Stimulated activated CD4-positive, alpha-beta T cell treated with anti-CD3 and anti-CD28 coated beads, Interleukin-15, amount 100 ng/mL, for 48 hours (primary cell): ENCODE results near the gene VPS13D.

Experiments used
- DNase-seq, 2 donors: peaks; one replicate each; pipeline ENCODE4 v3.0.0-alpha.2; 2020; ENCODE audit warnings: low read depth in 2 of 2

Gene VPS13D

GRCh38 chr1:12553963-12554362 lies 324.1 kb downstream of the VPS13D start:
- DNase-seq = no peak

GRCh38 chr1:12554521-12555305 lies 324.9 kb downstream of the VPS13D start:
- no peak for DNase-seq

DNA sequence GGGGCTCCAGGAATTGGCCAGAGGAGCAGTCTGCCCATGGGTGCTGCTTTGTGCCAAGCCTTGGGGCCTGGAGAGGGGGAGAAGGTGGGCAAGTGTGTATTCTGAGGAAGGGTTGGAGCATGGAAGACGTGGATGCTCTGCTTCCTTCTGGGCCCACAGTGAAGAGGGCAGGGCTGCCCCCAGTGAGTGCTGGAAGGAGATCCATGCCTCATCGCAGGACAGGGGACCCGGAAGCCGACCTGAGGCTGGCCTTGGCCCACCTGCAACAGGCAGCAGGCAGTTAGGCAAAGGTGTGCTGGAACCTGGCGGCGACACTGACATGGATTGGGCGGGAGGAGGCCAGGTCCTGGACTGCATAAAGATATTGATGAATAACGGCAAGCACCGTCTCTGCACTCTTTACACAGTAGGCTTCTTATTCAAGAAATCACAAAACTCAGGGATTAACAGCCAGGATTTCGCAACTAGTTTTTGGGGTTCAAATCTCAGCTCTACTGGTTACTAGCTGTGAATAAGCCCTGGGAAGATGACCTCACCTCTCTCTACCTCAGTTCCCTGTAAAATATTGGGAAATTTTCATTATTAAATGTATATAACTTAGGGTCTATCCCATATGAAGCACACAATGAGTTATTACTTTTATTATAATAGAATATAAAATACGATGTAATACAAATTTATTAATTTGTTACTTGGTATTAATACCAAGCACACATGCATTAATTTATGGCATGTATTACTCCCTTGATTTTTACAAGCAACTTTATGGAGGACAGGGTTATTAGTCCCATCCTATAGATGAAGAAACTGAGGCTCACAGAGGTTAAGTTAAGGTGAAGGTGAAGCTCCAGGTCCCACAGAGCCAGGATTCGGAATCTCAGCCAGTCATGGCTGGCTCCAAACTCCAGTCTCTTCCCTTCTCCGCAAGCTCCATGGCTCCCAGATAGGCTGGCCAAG lies 325.9 kb downstream of the VPS13D start:
- no peak for DNase-seq

DNA sequence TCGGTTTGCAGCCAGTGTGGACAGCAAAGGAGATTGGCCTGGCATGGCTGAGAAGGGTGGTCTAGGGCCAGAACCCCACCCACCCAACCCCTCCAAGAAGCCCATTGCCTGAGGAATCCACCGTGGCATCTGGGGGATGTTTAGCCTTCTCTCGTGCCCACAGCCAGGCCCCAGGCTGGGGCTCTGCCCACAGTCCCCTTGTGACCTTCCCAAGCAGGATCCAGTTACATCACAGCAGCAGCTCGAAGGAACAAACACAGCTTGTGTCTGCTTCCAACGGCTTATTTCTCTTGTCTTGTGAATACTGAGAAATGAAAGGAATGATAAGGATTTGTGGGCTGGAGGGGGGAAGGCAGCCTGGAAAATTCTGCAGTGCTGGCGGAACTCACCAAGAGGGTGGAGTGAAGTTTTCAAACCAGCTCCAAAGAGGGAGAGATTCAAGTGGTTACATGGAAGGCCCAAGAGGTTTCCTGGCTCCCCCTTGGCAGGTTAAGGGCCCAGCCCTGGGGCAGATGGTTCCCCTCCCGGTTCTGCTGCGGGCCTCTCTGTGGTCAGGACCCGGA lies 326.6 kb downstream of the VPS13D start:
- DNase-seq = no peak

DNA sequence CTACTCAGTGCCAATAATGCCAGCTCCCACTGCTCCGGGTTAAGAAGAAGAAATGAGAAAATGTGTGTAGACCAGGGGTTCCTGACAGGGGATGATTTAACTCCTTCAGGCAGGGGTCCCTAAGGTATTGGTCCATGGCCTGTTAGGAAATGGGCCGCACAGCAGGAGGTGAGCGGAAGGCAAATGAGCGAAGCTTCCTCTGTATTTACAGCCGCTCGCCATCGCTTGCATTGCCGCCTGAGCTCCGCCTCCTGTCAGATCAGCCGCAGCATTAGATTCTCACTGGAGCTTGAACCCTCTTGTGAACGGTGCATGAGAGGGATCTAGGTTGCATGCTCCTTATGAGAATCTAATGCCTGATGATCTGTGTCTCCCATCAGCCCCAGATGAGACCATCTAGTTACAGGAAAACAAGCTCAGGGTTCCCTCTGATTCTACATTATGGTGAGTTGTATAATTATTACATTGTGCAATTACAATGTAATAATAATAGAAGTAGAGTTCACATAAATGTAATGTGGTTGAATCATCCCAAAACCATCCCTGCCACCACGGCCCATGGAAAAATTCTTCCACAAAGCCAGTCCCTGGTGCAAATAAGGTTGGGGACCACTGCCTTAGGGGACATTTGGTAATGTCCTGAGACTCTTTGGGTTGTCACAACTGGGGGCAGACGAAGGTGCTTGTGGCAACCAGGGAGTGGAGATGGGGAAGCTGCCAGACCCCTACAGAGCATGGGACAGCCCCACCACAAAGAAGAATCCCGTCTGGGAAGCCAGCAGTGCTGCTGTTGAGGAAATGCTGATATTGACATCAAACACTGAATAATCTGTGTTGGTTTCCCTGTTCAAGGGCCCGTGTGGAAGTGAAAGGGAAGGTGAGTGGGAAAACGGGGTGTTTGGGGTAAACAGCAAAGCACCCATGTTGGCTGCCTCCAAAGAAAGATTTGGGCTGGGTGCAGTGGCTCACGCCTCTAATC lies 327.4 kb downstream of the VPS13D start:
- no peak for DNase-seq

- no peak for DNase-seq
Observed at GRCh38 chr1:12561121-12561520, 331.3 kb downstream of the VPS13D start.
